Neutrophil (primary cell): ENCODE measurements around the gene KLHL29.

Source experiments
- H3K27ac ChIP-seq: fragments of 200-600 bp; sonication (generic); 2 replicates; pipeline ENCODE4 v1.5.1; 2016; ENCODE audit warnings: mild to moderate bottlenecking, moderate library complexity
- H3K27me3 ChIP-seq: fragments of 200-600 bp; sonication (generic); 2 replicates; pipeline ENCODE4 v1.6.0; 2016; ENCODE audit warnings: mild to moderate bottlenecking
- H3K36me3 ChIP-seq: fragments of 200-600 bp; sonication (generic); 2 replicates; pipeline ENCODE4 v1.5.1; 2017
- H3K4me1 ChIP-seq, 2 experiments: fragments of 200-600 bp in 1 of 2; sonication (generic) in 1 of 2; 1 replicate in 1 of 2; 2 replicates in 1 of 2; pipeline versions ENCODE4 v1.5.1 to v1.6.1; 2013 to 2016; ENCODE audit warnings: low read depth in 1 of 2, low read length in 1 of 2, mild to moderate bottlenecking in 1 of 2, moderate library complexity in 1 of 2; ENCODE audit not compliant: control insufficient read depth in 1 of 2, insufficient read depth in 1 of 2
- H3K4me3 ChIP-seq, 2 experiments: fragments of 200-600 bp in 1 of 2; sonication (generic) in 1 of 2; 1 replicate in 1 of 2; 2 replicates in 1 of 2; pipeline ENCODE4 v1.5.1; 2013 to 2016; ENCODE audit warnings: low read depth in 1 of 2, low read length in 1 of 2, mild to moderate bottlenecking in 1 of 2, moderate library complexity in 1 of 2
- H3K9me3 ChIP-seq: fragments of 200-600 bp; sonication (generic); 2 replicates; pipeline ENCODE4 v1.5.1; 2016
- TF ChIP-seq, protein P1 (sequence below): fragments of 200-600 bp; sonication (generic); IDR thresholded peaks from 2 replicates; pipeline ENCODE4 v1.5.1; 2016; ENCODE audit warnings: antibody characterized with exemption

The KLHL29 gene

DNA sequence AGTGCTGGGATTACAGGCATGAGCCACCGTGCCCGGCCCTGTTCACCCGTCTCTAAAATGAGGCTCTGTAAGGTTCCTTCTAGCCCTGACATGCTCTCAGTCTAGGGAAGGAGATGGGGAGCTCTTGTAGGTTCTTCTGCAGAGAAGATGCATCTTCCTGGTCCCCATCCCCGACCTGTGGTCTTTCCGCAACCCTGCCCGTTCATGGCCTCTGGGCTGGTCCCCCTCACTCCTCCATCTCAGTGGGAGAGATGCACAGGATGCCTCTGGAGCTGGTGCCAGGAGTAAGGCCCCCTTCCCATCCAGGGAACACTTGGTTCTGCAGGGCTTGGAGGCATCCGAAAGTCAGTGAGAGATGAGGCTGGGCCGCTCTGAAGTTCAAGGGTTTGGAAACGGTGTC, 212.7 kb downstream of the KLHL29 start:
- H3K27ac ChIP-seq = no peak overlapping the region
- H3K36me3 ChIP-seq = no peaks in the 10 kb centered on the region
- no peaks in the 10 kb centered on the region for H3K4me1 ChIP-seq
- peaks cover 57% of the 10 kb centered on the region for H3K27me3 ChIP-seq
- TF ChIP-seq, protein P1, sequence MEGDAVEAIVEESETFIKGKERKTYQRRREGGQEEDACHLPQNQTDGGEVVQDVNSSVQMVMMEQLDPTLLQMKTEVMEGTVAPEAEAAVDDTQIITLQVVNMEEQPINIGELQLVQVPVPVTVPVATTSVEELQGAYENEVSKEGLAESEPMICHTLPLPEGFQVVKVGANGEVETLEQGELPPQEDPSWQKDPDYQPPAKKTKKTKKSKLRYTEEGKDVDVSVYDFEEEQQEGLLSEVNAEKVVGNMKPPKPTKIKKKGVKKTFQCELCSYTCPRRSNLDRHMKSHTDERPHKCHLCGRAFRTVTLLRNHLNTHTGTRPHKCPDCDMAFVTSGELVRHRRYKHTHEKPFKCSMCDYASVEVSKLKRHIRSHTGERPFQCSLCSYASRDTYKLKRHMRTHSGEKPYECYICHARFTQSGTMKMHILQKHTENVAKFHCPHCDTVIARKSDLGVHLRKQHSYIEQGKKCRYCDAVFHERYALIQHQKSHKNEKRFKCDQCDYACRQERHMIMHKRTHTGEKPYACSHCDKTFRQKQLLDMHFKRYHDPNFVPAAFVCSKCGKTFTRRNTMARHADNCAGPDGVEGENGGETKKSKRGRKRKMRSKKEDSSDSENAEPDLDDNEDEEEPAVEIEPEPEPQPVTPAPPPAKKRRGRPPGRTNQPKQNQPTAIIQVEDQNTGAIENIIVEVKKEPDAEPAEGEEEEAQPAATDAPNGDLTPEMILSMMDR = no peak
- H3K4me3 ChIP-seq = no peak overlapping the region
- no peaks in the 10 kb centered on the region for H3K9me3 ChIP-seq

DNA sequence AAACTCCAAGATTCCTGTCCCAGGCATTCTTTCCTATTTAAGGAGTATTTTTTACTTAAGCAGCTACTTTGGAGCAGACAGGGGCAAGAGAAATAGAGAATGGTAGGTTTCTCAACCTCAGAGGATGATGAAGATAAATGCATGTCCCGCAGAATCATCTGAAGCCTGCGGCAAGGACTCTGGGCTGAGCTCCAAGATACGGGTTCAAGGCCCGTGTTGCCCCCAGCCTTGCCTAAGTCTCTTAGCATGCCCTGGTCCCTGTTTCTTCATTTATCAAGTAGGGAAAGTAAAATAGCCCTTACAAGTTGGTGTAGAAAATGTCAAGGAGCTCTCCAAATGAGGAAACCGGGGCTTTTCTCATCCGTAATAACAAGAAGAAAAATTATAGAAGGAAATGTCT, 214.0 kb downstream of the KLHL29 start:
- no peaks in the 10 kb centered on the region for H3K36me3 ChIP-seq
- no peaks in the 10 kb centered on the region for H3K4me1 ChIP-seq
- TF ChIP-seq, protein P1 = no peak
- H3K27me3 ChIP-seq = peaks cover 48% of the 10 kb centered on the region
- H3K4me3 ChIP-seq = no peak overlapping the region
- H3K27ac ChIP-seq = no peak overlapping the region
- no peaks in the 10 kb centered on the region for H3K9me3 ChIP-seq

DNA sequence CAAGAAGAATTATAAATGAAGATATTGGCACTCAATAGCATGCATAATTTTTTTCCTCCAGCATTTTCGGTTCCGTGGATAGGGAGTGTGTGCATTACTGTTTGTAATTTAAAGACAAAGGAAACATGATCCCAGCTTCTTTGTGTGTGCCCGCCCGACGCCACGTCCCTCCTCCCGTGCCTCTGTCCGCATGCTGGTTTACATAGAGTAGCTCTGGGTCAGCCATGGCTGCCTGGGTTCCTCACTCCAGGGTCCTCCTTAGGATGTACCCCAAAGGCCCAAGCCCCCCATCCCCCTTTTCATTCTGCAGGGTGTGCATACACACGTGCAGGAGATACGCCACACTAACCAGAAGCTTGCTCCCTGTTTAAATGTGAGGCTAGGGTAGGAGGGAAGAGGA, 214.7 kb downstream of the KLHL29 start:
- Histone ChIP-seq H3K27me3 (peaks cover 41% of the 10 kb centered on the region), H3K4me3 (no peak overlapping the region), H3K4me1 (no peaks in the 10 kb centered on the region), H3K27ac (no peak overlapping the region), H3K9me3 (no peaks in the 10 kb centered on the region), H3K36me3 (no peaks in the 10 kb centered on the region)
- TF ChIP-seq, protein P1 = no peak

DNA sequence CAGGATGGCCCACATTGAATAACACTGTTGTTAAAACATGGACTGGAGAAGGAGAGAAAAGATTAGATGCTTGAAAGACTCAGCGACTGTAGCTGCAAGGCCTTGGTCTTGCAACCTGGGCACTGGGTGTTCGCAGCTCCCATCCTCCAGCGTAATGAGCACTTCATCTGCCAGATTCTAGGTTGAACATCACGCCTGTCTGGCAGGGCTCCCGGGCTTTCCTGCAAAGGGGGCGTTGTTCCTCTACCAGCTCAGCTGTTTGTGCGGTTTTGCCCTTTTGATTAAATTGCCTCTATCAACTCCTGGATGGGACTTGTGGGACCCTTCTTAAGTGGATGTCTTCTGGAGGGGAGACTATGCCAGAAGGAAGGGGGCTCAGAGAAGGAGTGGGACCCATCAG, 215.4 kb downstream of the KLHL29 start:
- Histone ChIP-seq H3K9me3 (no peaks in the 10 kb centered on the region), H3K4me1 (no peaks in the 10 kb centered on the region), H3K4me3 (no peak overlapping the region), H3K36me3 (no peaks in the 10 kb centered on the region), H3K27me3 (peaks cover 35% of the 10 kb centered on the region), H3K27ac (no peak overlapping the region)
- TF ChIP-seq, protein P1 = no peak

DNA sequence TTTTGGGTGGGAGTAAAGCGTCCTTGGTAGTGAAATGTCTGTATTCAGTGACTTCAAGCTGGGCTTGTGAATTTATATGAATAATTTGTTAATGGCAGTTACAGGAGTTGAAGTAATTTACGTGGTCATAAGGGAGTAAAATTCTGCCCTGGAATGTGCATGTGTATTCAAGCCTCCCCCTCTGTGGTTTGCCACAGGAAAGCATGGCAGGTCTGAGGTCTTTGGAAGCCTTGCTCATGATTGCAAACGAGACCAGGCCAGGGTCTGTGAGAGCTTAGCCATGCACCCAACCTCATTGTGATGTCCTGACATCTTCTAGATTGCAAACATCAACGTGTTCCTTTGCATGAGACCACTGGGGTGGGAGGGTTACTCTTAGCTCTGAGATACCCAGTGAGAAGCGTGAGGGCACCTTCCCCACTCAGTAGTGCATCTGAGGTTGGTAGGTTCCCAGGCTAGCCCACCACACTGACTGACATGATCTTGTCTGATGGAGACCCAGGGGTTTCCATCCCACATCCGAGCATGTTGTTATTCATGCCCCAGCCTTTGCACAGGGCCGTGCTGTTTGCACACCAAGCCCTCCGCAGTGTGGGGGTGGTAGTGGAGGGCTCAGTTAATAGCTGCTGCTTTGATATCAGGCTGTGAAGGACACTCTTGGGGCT, 216.5 kb downstream of the KLHL29 start:
- Histone ChIP-seq H3K27ac (no peak overlapping the region), H3K27me3 (peaks cover 24% of the 10 kb centered on the region), H3K36me3 (no peaks in the 10 kb centered on the region), H3K4me1 (no peaks in the 10 kb centered on the region), H3K9me3 (no peaks in the 10 kb centered on the region), H3K4me3 (no peak overlapping the region)
- TF ChIP-seq, protein P1 = no peak
